Measurements from ENCODE around the gene TNFRSF8. TPM values are rescaled to one million over a fixed set of nuclear protein-coding genes. Genes with fewer than 3 reads are reported as not detected.

Gene TNFRSF8
- total and polyA plus RNA-seq, 9 of the 15 experiments (the other 6 are each of a cell fraction or from before 2014, with no cell fraction given) = 3.5 to 38.4 (median 17.1) TPM

GRCh38 chr1:12075195-12076114 lies 12.4 kb downstream of the TNFRSF8 start (continued):
- TF ChIP-seq ZBTB40 (IDR thresholded peaks at IDR 0.05) = 0 out of 2 replicates have a peak, but pooled peaks have one; percentile 31
- TF ChIP-seq ZBTB40 (CRISPR knock-in tag; IDR thresholded peaks at IDR 0.05) = no peak
- no peak for TF ChIP-seq XRCC4 (IDR thresholded peaks at IDR 0.05; ENCODE audit: extremely low read depth, insufficient read depth, insufficient read length)
- TF ChIP-seq ZNF239 (CRISPR knock-in tag; IDR thresholded peaks at IDR 0.05) = peak; percentile 97
- TF ChIP-seq GATAD2B (IDR thresholded peaks at IDR 0.05; ENCODE audit: borderline replicate concordance) = no peak
- TF ChIP-seq SMARCC2 (IDR thresholded peaks at IDR 0.05; ENCODE audit: low read depth) = peak; percentile 43
- no peak for TF ChIP-seq BRF2 (IDR thresholded peaks at IDR 0.05; ENCODE audit: borderline replicate concordance, insufficient read depth, insufficient read length)
- no peak for TF ChIP-seq RBM14 (IDR thresholded peaks at IDR 0.05; ENCODE audit: borderline replicate concordance, insufficient read depth, low read depth, low read length)
- TF ChIP-seq ZNF766 (CRISPR knock-in tag; conservative IDR thresholded peaks at IDR 0.05) = peak; percentile 100
- peak; percentile 90 for TF ChIP-seq HMG20A (CRISPR knock-in tag; conservative IDR thresholded peaks at IDR 0.05)
- peak; percentile 49 to 87; a peak in 3 of 4 replicates for TF ChIP-seq ARNT (IDR thresholded peaks at IDR 0.05)
- peak; percentile 86; the same call in 1 of the 2 replicates for TF ChIP-seq SLC30A9 (CRISPR knock-in tag; IDR thresholded peaks at IDR 0.05)
- 0 out of 2 replicates have a peak, but pooled peaks have one; percentile 15 for TF ChIP-seq ZC3H8 (IDR thresholded peaks at IDR 0.05)
- 0 out of 2 replicates have a peak, but pooled peaks have one; percentile 19 for TF ChIP-seq JUNB (CRISPR knock-in tag; conservative IDR thresholded peaks at IDR 0.05)
- TF ChIP-seq RNF2 (IDR thresholded peaks at IDR 0.05) = peak; percentile 91
- TF ChIP-seq CBFB (CRISPR knock-in tag; IDR thresholded peaks at IDR 0.05) = 0 out of 2 replicates have a peak, but pooled peaks have one; percentile 25
